Mammary epithelial cell (primary cell): ENCODE results near the gene BET1.

ENCODE experiments used
- CTCF ChIP-seq, 2 donors: IDR thresholded peaks in 1 of 2; conservative IDR thresholded peaks in 1 of 2; 2 replicates each; pipeline ENCODE4 v1.5.1; 2011 to 2012; ENCODE audit warnings: inconsistent platforms in 2 of 2, low read length in 2 of 2, mild to moderate bottlenecking in 2 of 2, control low read depth in 1 of 2, low read depth in 1 of 2; ENCODE audit not compliant: insufficient read depth in 1 of 2; ENCODE audit errors: extremely low read depth in 1 of 2
- EZH2 ChIP-seq: IDR thresholded peaks from 2 replicates; pipeline ENCODE4 v1.6.1; 2012; ENCODE audit warnings: low read length, inconsistent platforms, borderline replicate concordance

- TF ChIP-seq CTCF (conservative IDR thresholded peaks at IDR 0.05 in 1 of 2, IDR thresholded peaks at IDR 0.05 in 1 of 2; ENCODE audit: extremely low read depth in 1 of 2, insufficient read depth in 1 of 2, low read depth in 1 of 2, low read length in 2 of 2): no peak
- no peak for TF ChIP-seq EZH2
Observed at GRCh38 chr7:94052398-94053180, 48.4 kb upstream of the BET1 start.
